ENCODE results near the gene SOX4.

SOX4 gene

GRCh38 chr6:21596145-21596948 lies 2.8 kb downstream of the SOX4 start:
- peak; percentile 50 for DNase-seq (ENCODE audit: low spot score)
- ChIA-PET POLR2A (ENCODE audit: low non-redundant PET) (interaction anchor here (0.8 kb wide), 1 partner anchor 211 kb away, joined by 6 read pairs; no protein-coding TSS in a partner anchor), CTCF (interaction anchor here (0.5 to 0.9 kb wide), 5 partner anchors 225 to 1380 kb away, joined by 3 to 10 read pairs (median 5); no protein-coding TSS in a partner anchor)
- TF ChIP-seq, protein P1, sequence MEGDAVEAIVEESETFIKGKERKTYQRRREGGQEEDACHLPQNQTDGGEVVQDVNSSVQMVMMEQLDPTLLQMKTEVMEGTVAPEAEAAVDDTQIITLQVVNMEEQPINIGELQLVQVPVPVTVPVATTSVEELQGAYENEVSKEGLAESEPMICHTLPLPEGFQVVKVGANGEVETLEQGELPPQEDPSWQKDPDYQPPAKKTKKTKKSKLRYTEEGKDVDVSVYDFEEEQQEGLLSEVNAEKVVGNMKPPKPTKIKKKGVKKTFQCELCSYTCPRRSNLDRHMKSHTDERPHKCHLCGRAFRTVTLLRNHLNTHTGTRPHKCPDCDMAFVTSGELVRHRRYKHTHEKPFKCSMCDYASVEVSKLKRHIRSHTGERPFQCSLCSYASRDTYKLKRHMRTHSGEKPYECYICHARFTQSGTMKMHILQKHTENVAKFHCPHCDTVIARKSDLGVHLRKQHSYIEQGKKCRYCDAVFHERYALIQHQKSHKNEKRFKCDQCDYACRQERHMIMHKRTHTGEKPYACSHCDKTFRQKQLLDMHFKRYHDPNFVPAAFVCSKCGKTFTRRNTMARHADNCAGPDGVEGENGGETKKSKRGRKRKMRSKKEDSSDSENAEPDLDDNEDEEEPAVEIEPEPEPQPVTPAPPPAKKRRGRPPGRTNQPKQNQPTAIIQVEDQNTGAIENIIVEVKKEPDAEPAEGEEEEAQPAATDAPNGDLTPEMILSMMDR (conservative IDR thresholded peaks at IDR 0.05; ENCODE audit: low read depth), result no peak
- peak overlapping the region; percentile 96 for H3K27ac ChIP-seq

GRCh38 chr6:21596949-21597682 lies 3.6 kb downstream of the SOX4 start:
- ChIA-PET CTCF (interaction anchor here (0.5 to 0.8 kb wide), 7 partner anchors 224 to 1235 kb away, joined by 3 to 10 read pairs (median 5); no protein-coding TSS in a partner anchor), POLR2A (ENCODE audit: low non-redundant PET) (no interaction called here)
- H3K27ac ChIP-seq, result peak overlapping the region; percentile 96

DNA sequence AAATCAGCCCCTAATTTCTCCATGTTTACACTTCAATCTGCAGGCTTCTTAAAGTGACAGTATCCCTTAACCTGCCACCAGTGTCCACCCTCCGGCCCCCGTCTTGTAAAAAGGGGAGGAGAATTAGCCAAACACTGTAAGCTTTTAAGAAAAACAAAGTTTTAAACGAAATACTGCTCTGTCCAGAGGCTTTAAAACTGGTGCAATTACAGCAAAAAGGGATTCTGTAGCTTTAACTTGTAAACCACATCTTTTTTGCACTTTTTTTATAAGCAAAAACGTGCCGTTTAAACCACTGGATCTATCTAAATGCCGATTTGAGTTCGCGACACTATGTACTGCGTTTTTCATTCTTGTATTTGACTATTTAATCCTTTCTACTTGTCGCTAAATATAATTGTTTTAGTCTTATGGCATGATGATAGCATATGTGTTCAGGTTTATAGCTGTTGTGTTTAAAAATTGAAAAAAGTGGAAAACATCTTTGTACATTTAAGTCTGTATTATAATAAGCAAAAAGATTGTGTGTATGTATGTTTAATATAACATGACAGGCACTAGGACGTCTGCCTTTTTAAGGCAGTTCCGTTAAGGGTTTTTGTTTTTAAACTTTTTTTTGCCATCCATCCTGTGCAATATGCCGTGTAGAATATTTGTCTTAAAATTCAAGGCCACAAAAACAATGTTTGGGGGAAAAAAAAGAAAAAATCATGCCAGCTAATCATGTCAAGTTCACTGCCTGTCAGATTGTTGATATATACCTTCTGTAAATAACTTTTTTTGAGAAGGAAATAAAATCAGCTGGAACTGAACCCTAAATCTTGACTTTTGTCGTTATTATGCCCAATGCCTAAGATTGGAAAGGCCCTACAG lies 4.5 kb downstream of the SOX4 start:
- no peak overlapping the region for H3K27ac ChIP-seq
- TF ChIP-seq, protein P1 (conservative IDR thresholded peaks at IDR 0.05; ENCODE audit: low read depth), result no peak
- POLR2A ChIA-PET (ENCODE audit: low non-redundant PET), result no interaction called here
- peak; percentile 29 for DNase-seq (ENCODE audit: low spot score)
- CTCF ChIA-PET, result interaction anchor here (0.5 to 0.6 kb wide), 2 partner anchors 362 to 1234 kb away, joined by 4 to 5 read pairs; no protein-coding TSS in a partner anchor

More at GRCh38 chr6:21596949-21597682, 3.6 kb downstream of the SOX4 start:
- DNase-seq (ENCODE audit: low spot score), result peak; percentile 24
- TF ChIP-seq, protein P1 (conservative IDR thresholded peaks at IDR 0.05; ENCODE audit: low read depth), result peak; percentile 68

DNA sequence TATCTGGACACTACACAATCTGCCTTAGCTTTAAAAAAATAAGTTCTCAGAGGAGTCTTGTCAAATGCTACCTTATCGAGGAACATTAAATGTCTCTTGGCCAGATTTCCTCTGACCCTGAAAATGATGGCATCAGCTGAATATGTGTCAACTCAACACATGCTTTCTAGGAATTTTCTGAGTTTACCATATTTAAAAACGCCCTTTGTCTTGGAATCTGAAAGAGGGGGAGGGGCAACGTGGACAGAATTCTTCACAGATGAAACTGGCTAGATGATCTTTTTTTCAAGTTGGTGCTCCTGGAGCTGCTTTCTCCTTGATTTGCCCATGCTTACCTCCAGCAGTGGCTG lies 5.1 kb downstream of the SOX4 start:
- POLR2A ChIA-PET (ENCODE audit: low non-redundant PET), result interaction anchor here (0.6 kb wide), 1 partner anchor 42 kb away, joined by 3 read pairs; no protein-coding TSS in a partner anchor
- no peak overlapping the region for H3K27ac ChIP-seq
- no peak for DNase-seq (ENCODE audit: low spot score)
- TF ChIP-seq, protein P1 (conservative IDR thresholded peaks at IDR 0.05; ENCODE audit: low read depth), result no peak
- CTCF ChIA-PET, result no interaction called here

GRCh38 chr6:21599051-21599696 lies 5.6 kb downstream of the SOX4 start:
- TF ChIP-seq, protein P1 (conservative IDR thresholded peaks at IDR 0.05; ENCODE audit: low read depth), result no peak
- POLR2A ChIA-PET (ENCODE audit: low non-redundant PET), result interaction anchor here (0.6 kb wide), 1 partner anchor 41 kb away, joined by 3 read pairs; no protein-coding TSS in a partner anchor
- CTCF ChIA-PET, result no interaction called here
- no peak overlapping the region for H3K27ac ChIP-seq
- DNase-seq (ENCODE audit: low spot score), result no peak

Measured in RWPE1 (cell line).